Cardiac muscle cell (in vitro differentiated cells and primary cell): Measurements from ENCODE around the gene NPY2R. TPM values are rescaled to one million over a fixed set of nuclear protein-coding genes. Genes with fewer than 3 reads are reported as not detected.

Source experiments
- DNase-seq, 2 donors: peaks; one replicate each; pipeline versions ENCODE4 v3.0.0 to v3.0.0-alpha.2; 2010 to 2017; ENCODE audit warnings: low read depth in 1 of 2, low spot score in 1 of 2
- H3K27ac ChIP-seq: fragments of 200-600 bp; sonication (generic); 2 replicates; pipeline ENCODE4 v1.5.1; 2016
- H3K27me3 ChIP-seq: fragments of 200-600 bp; sonication (generic); 2 replicates; pipeline ENCODE4 v1.6.0; 2016; ENCODE audit warnings: control low read depth
- H3K36me3 ChIP-seq: fragments of 200-600 bp; sonication (generic); 2 replicates; pipeline ENCODE4 v1.5.1; 2016; ENCODE audit warnings: control low read depth
- H3K4me1 ChIP-seq: fragments of 200-600 bp; sonication (generic); 2 replicates; pipeline ENCODE4 v1.8.1; 2017; ENCODE audit warnings: low read depth, mild to moderate bottlenecking, mixed run types
- H3K4me3 ChIP-seq: fragments of 200-600 bp; sonication (generic); 2 replicates; pipeline ENCODE4 v1.5.1; 2016; ENCODE audit warnings: mild to moderate bottlenecking
- H3K9me3 ChIP-seq: fragments of 200-600 bp; sonication (generic); 2 replicates; pipeline ENCODE4 v1.5.1; 2017; ENCODE audit warnings: low read depth, mild to moderate bottlenecking, control low read depth
- polyA plus RNA-seq: library from polyadenylated mRNA; unstranded; fragments of >200 nt; fragmentation: Nextera tagmentation; extraction: Ambion mirVana; gene quantifications from 2 replicates; pipeline ENCODE4 v1.2.1, GENCODE V29; 2016
- total RNA-seq: library from RNA; depleted of rRNA; stranded (reverse); fragments of >200 nt; gene quantifications from 2 replicates; pipeline ENCODE4 v1.2.3, GENCODE V29; 2016
- TF ChIP-seq, protein P1 (sequence below): IDR thresholded peaks from 2 replicates; pipeline ENCODE4 v1.5.1; 2012; ENCODE audit warnings: low read depth, mild to moderate bottlenecking, low read length

NPY2R gene
- total and polyA plus RNA-seq, 2 experiments from 2014 or later: not detected

- no peak overlapping the region for H3K27ac ChIP-seq
- no peak overlapping the region for H3K4me3 ChIP-seq
- no peaks in the 10 kb centered on the region for H3K36me3 ChIP-seq
- H3K27me3 ChIP-seq: no peaks in the 10 kb centered on the region
- H3K9me3 ChIP-seq: no peaks in the 10 kb centered on the region
- H3K4me1 ChIP-seq: no peaks in the 10 kb centered on the region
- DNase-seq: no peak
- TF ChIP-seq, protein P1, sequence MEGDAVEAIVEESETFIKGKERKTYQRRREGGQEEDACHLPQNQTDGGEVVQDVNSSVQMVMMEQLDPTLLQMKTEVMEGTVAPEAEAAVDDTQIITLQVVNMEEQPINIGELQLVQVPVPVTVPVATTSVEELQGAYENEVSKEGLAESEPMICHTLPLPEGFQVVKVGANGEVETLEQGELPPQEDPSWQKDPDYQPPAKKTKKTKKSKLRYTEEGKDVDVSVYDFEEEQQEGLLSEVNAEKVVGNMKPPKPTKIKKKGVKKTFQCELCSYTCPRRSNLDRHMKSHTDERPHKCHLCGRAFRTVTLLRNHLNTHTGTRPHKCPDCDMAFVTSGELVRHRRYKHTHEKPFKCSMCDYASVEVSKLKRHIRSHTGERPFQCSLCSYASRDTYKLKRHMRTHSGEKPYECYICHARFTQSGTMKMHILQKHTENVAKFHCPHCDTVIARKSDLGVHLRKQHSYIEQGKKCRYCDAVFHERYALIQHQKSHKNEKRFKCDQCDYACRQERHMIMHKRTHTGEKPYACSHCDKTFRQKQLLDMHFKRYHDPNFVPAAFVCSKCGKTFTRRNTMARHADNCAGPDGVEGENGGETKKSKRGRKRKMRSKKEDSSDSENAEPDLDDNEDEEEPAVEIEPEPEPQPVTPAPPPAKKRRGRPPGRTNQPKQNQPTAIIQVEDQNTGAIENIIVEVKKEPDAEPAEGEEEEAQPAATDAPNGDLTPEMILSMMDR: no peak
Observed at GRCh38 chr4:155249016-155249566, 40.7 kb downstream of the NPY2R start.

GRCh38 chr4:155252327-155252726, 43.9 kb downstream of the NPY2R start:
- H3K9me3 ChIP-seq: no peaks in the 10 kb centered on the region
- no peak overlapping the region for H3K27ac ChIP-seq
- TF ChIP-seq, protein P1: no peak
- DNase-seq: no peak
- no peak overlapping the region for H3K4me3 ChIP-seq
- H3K4me1 ChIP-seq: no peaks in the 10 kb centered on the region
- H3K27me3 ChIP-seq: no peaks in the 10 kb centered on the region
- H3K36me3 ChIP-seq: no peaks in the 10 kb centered on the region

DNA sequence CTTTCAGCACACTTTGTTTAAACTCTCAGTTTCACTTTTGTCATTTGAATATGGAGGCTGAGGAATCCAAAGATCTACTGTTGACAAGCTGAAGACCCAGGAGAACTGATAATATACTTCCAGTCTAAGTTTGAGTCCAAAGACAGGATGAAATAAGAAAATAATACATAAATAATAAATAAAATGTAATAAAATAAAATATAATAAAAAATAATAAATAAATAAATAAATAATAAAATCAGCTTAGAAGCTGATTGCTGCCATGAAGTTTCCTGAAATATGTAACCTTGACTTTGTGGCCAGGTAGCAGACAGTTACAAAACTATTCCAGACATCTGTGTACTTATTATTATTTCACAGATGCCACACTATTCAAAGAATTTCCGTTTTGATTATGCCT, 55.0 kb downstream of the NPY2R start:
- TF ChIP-seq, protein P1: no peak
- Histone ChIP-seq H3K9me3 (no peaks in the 10 kb centered on the region), H3K4me1 (no peaks in the 10 kb centered on the region), H3K27me3 (no peaks in the 10 kb centered on the region), H3K36me3 (no peaks in the 10 kb centered on the region), H3K4me3 (no peak overlapping the region), H3K27ac (no peak overlapping the region)
- no peak for DNase-seq

DNA sequence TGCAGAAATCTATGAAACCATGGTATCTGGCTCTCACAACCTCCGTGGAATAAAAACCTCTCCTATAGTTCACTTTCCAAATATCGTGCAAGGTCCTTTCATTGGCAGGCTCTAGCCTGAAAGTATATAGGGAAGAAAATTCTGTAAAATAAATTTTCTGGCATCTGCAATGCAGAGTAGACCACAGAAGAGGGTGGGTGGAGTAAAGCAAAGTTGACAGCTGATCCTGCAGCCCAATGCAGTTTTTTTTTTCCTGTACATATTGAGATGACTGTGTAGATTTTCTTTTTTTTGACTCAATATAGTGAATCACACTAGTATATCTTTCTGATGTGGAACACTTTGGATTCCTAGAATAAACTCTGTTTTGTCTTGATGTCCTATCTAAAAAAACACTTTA, 56.7 kb downstream of the NPY2R start:
- H3K4me3 ChIP-seq: no peak overlapping the region
- H3K4me1 ChIP-seq: no peaks in the 10 kb centered on the region
- TF ChIP-seq, protein P1: no peak
- H3K27me3 ChIP-seq: no peaks in the 10 kb centered on the region
- no peak for DNase-seq
- H3K36me3 ChIP-seq: no peaks in the 10 kb centered on the region
- no peak overlapping the region for H3K27ac ChIP-seq
- no peaks in the 10 kb centered on the region for H3K9me3 ChIP-seq

Other genes with a start within 250 kb of the NPY2R start
- gene MAP9, start 168.3 kb downstream of the NPY2R start, total RNA-seq: 20.3 and 20.8 TPM in 2 replicates
- 39.3 and 41.9 TPM in 2 replicates for gene MAP9, start 168.3 kb downstream of the NPY2R start, polyA plus RNA-seq